ENCODE measurements around the gene CMSS1. TPM values are rescaled to one million over a fixed set of nuclear protein-coding genes. Genes with fewer than 3 reads are reported as not detected.

Gene CMSS1
- total RNA-seq, 1 donor from 2014 or later, result 41.1 TPM

DNA sequence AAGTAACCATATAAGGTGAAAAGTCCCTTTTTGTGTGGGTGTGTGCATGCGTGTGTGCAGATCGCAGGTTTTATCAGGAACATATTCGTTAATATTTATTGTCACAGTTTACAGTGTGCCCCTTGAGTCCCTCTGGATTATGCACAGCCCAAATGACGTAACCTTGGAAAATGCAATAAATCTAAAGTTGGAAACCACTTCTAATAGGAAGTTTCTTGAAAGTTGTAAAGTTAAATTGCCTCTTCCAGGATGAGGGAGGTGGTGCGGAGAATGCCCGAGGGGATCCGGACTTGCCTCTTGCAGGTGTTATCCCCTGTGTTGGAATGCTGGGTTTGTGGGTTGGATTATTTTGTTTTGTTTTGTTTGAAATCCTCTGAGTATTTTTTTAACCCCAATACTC lies 143.3 kb downstream of the CMSS1 start:
- DNase-seq, result no peak
- H3K27me3 Mint-ChIP-seq, result no peaks in the 10 kb centered on the region
- no peaks in the 10 kb centered on the region for H3K9me3 Mint-ChIP-seq
- POLR2A ChIA-PET, result no interaction called here
- intact Hi-C loops (cut with micrococcal nuclease), result no loop called here
- H3K27ac Mint-ChIP-seq, result no peak overlapping the region
- peaks cover 13% of the 10 kb centered on the region for H3K4me1 Mint-ChIP-seq
- CTCF ChIA-PET, result no interaction called here
- no peak overlapping the region for H3K4me3 Mint-ChIP-seq
- H3K36me3 Mint-ChIP-seq (ENCODE audit: low read depth), result peaks cover 6% of the 10 kb centered on the region
- no peak for ATAC-seq (ENCODE audit: low read depth)
- TF ChIP-seq, protein P1, sequence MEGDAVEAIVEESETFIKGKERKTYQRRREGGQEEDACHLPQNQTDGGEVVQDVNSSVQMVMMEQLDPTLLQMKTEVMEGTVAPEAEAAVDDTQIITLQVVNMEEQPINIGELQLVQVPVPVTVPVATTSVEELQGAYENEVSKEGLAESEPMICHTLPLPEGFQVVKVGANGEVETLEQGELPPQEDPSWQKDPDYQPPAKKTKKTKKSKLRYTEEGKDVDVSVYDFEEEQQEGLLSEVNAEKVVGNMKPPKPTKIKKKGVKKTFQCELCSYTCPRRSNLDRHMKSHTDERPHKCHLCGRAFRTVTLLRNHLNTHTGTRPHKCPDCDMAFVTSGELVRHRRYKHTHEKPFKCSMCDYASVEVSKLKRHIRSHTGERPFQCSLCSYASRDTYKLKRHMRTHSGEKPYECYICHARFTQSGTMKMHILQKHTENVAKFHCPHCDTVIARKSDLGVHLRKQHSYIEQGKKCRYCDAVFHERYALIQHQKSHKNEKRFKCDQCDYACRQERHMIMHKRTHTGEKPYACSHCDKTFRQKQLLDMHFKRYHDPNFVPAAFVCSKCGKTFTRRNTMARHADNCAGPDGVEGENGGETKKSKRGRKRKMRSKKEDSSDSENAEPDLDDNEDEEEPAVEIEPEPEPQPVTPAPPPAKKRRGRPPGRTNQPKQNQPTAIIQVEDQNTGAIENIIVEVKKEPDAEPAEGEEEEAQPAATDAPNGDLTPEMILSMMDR (IDR thresholded peaks at IDR 0.05), result no peak

DNA sequence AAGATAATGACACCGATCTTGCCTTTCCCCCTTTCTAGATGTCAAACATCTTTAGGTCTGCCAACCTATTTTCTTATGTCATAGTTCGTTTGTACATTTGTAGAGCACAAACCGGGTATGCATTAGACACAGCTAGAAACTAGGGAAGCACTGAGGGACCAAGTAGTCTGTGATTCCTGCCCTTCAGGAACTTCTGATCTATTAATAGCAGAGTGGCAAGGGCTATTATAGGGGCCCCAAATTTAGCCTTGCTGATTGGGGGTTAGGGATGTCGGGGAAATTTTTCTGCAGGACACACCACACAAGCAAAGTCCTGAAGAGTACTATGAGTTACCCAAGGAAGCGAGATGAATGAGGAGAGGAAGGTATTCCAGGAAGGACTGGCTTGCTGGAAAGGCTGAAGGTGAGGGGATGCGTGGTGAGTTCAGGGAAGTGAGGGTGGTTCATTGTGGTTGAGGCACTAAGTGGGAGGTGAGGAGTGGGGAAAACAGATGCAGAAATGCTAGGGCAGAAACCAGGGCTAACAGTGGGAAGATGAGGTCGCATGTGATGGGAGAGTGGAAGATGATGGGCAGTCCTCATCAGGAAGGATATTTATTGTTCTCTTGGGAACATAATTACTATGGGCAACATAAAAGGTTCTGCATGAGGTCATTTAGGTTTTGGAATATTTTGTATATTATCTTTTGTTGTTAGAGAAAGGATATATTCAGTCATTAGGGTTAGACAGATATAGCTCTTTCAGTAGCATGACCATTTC lies 144.3 kb downstream of the CMSS1 start:
- Mint-ChIP-seq H3K4me3 (no peak overlapping the region), H3K9me3 (no peaks in the 10 kb centered on the region), H3K27me3 (no peaks in the 10 kb centered on the region), H3K4me1 (peaks cover 13% of the 10 kb centered on the region), H3K27ac (no peak overlapping the region), H3K36me3 (ENCODE audit: low read depth) (peaks cover 6% of the 10 kb centered on the region)
- CTCF ChIA-PET, result no interaction called here
- TF ChIP-seq, protein P1 (IDR thresholded peaks at IDR 0.05), result no peak
- intact Hi-C loops (cut with micrococcal nuclease), result no loop called here
- ATAC-seq (ENCODE audit: low read depth) (no peak), DNase-seq (no peak)
- POLR2A ChIA-PET, result no interaction called here

DNA sequence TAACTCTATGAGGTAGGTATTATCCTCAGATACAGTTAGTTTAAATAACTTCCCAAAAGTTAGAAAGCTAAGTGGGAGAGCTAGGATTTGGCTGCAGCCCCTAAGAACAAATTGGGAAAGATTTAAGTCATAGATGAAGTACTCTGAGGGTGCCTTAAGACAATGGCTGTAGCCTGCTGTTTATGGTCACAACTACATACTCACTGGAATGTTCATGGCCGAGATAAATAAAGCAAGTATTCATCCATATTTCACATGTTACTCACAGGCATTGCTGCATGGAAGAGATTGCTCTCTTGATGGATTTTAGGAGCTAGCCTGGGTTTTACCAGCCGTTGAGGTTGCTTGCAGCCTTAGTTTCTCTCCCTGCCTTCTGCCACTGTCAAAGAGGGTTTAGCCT lies 145.0 kb downstream of the CMSS1 start:
- Mint-ChIP-seq H3K4me3 (no peak overlapping the region), H3K36me3 (ENCODE audit: low read depth) (peaks cover 12% of the 10 kb centered on the region), H3K4me1 (peaks cover 11% of the 10 kb centered on the region), H3K9me3 (no peaks in the 10 kb centered on the region), H3K27ac (no peak overlapping the region), H3K27me3 (no peaks in the 10 kb centered on the region)
- intact Hi-C loops (cut with micrococcal nuclease), result no loop called here
- TF ChIP-seq, protein P1 (IDR thresholded peaks at IDR 0.05), result no peak
- ATAC-seq (ENCODE audit: low read depth), result no peak
- ChIA-PET CTCF (no interaction called here), POLR2A (no interaction called here)
- DNase-seq, result no peak

DNA sequence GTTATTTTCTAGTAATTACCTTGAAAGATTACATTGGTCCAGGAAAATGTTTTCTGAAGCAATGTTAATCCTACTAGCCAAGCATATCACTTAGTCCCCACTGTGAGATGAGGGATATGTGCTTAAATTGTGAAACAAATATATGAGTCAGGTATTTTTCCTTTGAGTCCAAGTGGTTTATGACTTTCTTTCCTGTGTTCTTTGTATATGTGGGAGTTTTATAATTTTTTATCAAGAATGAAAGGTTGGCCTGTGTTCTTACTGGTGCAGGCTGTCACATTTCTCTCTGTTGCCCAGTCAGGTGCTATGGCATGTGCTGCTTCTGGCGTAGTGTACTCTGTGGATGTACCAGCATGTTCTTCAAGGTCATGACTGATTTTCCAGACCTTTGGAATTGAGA lies 147.4 kb downstream of the CMSS1 start:
- no peaks in the 10 kb centered on the region for H3K9me3 Mint-ChIP-seq
- ATAC-seq (ENCODE audit: low read depth), result no peak
- no peak for DNase-seq
- ChIA-PET POLR2A (no interaction called here), CTCF (no interaction called here)
- TF ChIP-seq, protein P1 (IDR thresholded peaks at IDR 0.05), result no peak
- no peak overlapping the region for H3K4me3 Mint-ChIP-seq
- intact Hi-C loops (cut with micrococcal nuclease), result no loop called here
- H3K36me3 Mint-ChIP-seq (ENCODE audit: low read depth), result peaks cover 12% of the 10 kb centered on the region
- H3K27ac Mint-ChIP-seq, result no peak overlapping the region
- no peaks in the 10 kb centered on the region for H3K27me3 Mint-ChIP-seq
- peaks cover 6% of the 10 kb centered on the region for H3K4me1 Mint-ChIP-seq

DNA sequence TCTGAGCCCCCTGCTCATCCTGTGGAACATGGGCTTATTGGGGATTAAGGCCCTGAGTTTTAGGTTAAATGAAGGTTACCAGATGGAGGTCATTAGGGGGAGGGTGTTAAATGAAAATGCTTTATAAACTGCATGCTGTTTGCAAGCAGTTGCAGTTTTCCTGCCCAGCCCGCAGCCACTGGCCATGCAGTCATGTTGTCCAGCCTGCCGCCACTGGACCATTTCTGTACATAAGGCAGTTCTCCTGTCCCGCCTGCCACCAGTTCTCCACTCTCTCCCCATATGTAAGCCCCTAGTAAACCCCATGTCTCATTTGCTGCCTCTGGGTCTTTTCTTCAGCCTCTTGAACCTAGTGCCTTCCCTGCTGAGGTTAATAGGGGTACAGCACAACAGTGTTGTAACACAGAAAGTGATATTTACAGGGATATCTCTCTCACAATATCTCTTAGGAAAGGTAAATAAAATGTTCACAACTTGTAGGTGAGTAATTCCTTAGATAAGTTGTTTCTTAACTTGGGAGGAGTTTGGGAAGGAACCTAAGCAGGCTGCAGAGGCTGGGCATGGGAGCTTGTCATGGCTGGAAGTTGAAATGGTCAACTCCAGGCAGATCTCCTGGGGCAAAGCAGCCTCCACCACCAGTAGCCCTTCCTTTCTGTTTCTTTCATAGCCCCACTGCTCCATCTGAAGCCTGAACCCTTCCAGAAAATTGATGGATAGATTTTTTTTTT lies 148.2 kb downstream of the CMSS1 start:
- Mint-ChIP-seq H3K4me3 (no peak overlapping the region), H3K27ac (no peak overlapping the region), H3K4me1 (no peaks in the 10 kb centered on the region), H3K36me3 (ENCODE audit: low read depth) (peaks cover 12% of the 10 kb centered on the region), H3K27me3 (no peaks in the 10 kb centered on the region), H3K9me3 (no peaks in the 10 kb centered on the region)
- DNase-seq (no peak), ATAC-seq (ENCODE audit: low read depth) (no peak)
- TF ChIP-seq, protein P1 (IDR thresholded peaks at IDR 0.05), result no peak
- ChIA-PET CTCF (no interaction called here), POLR2A (no interaction called here)
- intact Hi-C loops (cut with micrococcal nuclease), result no loop called here

Measured in activated B cell treated with CpG ODN at 0.5 μM for 24 hours (primary cell).